Activated CD4-positive, alpha-beta T cell treated with anti-CD3 and anti-CD28 coated beads for 4 hours (primary cell): ENCODE data around the gene OR51D1.

ENCODE experiments used
- DNase-seq, 2 donors: peaks; one replicate each; pipeline ENCODE4 v3.0.0-alpha.2; 2020

The OR51D1 gene, protein sequence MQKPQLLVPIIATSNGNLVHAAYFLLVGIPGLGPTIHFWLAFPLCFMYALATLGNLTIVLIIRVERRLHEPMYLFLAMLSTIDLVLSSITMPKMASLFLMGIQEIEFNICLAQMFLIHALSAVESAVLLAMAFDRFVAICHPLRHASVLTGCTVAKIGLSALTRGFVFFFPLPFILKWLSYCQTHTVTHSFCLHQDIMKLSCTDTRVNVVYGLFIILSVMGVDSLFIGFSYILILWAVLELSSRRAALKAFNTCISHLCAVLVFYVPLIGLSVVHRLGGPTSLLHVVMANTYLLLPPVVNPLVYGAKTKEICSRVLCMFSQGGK

DNA sequence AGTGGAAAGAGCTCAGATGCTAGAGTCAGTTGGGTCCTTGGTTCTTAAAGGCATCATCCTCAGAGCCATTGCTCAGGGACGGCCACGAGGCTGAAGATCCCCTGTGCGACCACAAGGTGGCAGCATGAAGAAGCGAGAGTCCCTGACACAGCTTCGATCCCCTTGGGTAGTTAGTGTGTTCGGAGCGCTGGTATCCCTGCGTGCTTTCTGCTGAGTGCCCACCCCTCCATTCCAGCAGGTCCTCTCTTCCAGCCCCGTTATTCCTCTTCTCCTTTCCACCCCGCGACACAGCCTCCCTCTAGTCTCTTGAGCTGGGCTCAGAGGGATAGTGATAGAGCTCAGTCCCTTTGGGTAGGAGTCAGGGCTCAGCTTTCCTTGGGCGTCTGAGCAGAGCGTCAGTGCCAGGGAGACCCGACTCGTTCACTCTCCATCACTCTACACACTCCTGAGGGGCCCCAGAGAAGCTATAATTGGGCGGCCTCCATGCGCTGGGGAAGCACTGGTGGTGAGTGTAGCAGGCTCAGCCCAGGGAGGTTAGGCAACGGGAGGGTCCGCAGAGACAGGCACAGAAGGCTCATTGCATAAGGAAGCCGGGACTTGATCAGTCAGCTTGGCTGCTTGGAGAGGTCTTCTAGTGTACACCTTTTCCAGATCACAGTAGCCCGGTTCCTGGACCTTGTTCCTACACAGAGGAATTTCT lies at the start of gene OR51D1:
OR51D1 (plus strand) TSS at position 516 of the 700 bp plus-strand sequence. CDS start 2,314 bp downstream, outside the sequence.
- peak; percentile 48 to 67 for DNase-seq

DNA sequence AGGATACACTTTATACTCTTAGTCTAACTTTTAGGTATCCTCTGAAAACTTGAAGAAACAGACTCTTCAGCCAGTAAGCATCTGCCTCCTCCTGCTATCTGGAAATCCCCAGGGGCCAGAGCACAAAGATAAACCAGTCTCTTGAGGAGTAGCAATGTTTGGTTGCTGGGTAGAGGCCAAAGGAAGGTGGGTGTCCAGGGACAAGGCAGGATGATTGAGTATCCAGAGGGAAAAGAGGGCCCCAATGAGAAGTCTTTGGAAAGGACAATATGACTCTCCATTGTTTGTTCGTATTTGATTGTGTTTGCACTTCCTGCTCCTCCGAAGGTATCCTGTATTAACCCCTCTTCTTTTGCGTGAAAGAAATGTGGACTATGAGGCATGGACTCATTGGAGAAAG lies 48.3 kb upstream of the OR51D1 start:
- no peak for DNase-seq

DNA sequence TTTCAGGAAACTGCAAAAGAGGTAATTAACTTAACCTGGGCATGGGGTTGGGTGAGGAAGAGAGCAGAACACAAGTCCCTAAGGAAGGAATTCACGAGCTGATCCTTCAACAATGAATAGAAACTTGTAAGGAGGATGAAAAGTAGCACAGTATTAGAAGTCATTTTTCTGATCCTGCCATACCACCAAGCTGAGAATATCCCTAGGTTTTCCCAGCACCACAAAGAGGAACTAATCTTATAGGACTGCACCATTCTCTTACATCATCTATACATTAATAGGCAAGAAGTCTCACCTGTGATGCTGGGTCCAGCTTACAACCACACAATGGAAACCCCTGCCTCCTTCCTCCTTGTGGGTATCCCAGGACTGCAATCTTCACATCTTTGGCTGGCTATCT lies 43.5 kb upstream of the OR51D1 start, which contains the start of gene OR52I1:
OR52I1 (plus strand) TSS at position 301 of the 400 bp plus-strand sequence; CDS start at position 301, 0 bp downstream.
- DNase-seq = no peak

DNA sequence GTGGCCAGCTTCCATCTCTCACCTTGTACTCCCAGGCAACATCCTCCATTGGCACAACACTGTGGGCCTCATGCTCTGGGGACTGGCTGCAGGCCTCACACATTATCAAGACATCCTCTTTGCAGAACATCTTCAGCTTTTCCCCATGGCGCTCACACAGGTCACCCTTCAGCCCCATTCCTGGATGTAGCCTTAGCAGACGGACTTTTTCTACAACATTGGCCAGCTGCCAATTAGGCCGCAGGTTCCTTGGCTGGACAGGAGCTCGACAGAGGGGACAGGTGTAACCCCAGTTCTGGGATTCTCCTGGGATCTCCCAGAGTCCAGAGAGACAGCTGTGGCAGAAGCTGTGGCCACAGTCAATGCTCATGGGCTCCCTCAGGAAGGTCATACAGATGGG lies 32.2 kb upstream of the OR51D1 start:
- DNase-seq = no peak

DNA sequence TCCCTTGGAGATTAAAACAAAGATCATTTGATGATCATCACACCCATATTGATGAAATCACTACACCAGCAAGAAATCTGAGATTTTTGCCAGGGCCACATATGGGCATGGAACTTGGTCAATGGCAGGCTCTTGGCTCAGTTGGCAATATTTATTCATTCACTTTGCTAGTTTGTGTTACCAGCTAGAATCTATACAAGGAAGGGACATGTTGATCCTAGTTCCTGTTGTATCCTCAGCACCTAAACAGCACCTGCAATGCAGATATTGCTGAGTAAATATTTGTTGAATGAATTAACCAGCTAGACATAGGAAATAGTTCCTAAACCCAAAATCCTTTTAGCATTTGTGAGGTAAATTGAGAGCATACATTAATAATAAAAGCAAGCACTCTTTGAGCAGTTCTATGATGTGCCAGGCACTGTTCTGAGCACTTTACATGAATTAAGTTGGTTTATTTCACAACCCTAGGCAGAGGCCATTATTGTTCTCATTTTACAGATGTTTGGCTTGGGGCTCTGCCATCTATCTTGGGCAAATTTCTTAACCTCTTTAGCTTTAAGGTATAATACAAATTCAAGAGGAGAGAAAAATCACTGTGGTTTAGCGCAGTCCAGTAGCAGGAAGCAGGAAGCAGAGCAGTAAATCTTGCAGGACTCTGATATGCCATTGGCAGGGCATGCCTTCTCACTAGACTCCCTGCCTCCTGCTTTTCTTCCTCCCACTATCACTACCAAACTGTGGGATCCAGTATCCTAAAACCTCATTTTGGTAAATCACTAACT lies 30.9 kb upstream of the OR51D1 start:
- DNase-seq = no peak

DNA sequence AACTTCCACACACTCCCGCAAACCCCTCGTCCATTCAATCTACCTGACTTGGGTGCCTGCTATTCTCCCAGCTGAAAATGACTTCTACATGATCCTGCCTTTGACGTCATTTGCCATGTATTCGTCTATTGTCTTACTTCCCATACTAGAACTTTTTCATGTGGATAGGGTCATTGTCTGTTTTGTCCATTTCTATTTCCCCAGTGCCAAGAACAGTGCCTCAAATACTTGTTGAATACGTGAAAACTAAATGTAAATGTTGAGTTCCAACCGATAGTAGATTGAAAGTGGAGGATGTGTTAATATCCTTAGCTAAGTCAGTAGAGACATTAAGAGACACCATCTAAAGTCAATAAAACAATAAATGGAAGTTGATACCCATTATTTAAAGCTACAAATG lies 30.2 kb upstream of the OR51D1 start:
- DNase-seq = no peak

DNA sequence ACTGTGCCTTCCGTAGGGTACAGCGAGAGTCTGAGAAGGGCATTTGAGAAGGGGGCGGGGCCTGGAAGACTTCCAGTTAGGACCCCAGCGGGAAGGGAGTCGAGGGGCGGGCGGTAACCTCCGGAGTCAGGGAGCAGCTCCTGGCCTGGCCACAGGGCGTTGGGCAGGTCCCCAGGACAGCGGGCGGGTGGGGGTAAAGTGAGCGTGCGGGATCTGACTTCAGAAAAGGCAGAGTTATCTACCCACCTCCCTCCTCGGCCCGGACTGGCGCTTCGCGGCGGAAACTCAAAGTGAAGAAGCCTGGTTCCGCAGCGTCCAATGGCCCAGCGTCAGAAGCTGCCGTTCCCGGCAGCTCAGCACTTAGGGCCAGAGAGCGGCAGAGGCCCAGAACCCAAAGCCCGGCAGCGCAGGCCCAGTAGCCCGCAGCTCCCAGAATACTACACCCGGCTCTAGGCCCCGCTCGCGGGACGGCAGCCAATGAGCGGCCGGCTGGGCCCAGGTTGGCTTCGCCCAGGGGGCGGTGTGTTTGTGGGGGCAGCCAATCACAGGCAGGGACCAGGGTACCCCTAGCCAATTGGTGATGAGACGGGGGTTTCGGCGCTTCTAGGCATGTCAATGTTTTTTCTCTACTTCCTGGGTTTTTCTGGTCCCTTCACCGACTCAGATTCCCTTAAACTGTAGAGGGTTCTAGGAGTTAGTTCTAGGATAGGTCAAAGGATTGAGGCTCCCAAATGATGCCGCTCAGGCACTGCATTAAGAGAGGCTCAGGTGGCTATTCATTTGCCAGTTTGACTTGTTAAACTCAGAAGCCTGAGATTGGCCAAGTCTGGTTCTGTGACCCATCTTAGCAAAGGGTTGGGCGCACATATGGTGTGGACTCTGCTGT lies 29.3 kb upstream of the OR51D1 start, which contains the start of gene TRIM68:
TRIM68 (minus strand) TSS at position 451 of the 886 bp plus-strand sequence. CDS start 2,727 bp downstream, outside the sequence.
- DNase-seq = peak; percentile 93 to 94

DNA sequence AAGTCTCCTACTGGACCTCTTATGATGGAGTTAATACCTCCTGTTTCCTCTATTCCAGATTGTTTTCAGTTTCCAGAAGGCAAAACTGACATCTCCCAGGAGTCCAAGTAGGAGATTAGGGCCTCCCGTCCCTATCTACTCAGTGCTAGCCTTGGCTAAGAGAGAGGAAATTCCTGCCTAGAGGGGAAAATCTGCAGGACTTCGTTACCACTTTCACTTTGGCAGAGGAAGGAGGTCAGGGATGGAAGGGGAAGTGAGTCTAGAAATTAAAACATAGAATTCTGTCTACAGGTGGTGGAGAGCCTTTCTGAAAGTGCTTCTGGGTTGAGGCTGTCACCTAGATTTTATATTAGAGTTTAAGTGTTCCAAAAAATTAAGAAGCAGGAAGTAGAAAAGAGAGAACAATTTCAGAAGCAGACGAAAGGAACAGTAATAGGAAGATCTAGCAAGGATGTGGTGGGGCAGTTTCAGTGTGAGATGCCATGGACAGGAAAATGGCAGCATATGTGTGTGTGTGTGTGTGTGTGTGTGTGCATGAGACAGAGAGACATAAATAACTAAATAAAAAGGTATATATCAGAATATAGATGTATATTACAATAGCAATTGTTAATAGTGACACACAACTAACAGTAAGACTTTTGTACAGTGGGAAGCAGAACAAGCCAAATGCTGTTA lies 26.9 kb upstream of the OR51D1 start:
- DNase-seq = no peak

DNA sequence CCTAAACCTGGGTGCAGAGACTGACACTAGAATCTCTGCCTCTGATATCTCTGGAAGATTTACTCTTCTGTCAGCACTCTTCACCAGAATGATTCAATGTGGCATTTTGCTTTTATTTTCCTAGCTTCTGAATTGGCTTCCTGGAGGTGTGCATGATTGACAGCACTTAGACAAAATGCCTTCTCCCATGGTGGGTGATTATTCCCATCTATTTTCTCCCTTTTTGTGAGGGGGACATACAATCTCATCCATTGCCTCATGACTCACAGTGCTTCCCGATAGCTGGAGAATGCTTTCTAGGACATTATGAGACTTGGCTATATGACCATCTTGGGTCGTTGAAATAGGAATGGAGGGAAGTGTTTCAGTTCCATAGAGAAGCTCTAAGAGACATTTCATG lies 25.3 kb upstream of the OR51D1 start:
- DNase-seq = no peak

DNA sequence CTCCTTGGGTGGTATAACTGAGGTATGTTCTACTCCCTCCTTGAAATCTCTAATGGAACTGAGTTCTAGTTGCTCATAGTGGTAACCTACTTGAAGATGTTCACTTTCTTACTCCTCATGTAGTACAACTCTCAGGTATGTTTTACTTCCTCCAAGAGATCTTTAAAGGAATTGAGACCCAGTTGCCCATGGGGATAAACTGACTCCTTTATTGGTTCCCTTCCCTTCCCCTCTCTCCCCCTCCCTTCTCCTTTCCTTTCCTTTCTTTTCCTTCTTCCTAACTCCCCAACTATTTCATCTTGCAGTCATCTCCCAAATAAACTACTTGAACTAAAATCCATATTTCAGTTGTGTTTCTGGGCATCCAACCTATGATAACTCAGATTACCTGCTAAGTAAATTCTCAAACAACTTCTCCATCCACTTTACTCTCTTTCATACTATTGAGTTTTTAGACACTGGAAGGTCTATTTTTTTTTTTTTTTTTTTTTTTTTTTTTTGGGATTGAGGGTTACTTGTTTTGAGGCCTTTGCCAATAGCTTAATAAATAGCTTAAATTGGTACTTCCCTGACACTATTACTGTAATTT lies 21.3 kb upstream of the OR51D1 start:
- DNase-seq = no peak

DNA sequence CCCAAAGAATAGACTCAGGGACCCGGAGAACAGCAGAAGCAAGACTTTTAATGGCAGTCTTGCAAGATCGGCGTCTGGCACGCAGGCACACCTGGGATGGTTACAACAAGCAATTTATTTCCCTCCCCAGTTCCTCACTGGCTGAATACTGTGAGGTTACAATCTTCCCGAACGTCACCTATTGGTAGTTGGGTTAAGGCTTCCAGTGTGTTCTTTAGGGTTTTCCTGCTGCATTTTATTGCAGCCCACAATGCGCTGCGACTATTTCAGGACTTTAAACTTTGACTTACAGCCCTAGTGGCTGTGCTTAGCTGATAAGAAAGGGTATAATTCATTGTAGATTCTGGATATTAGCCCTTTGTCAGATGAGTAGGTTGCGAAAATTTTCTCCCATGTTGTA lies 17.8 kb upstream of the OR51D1 start:
- DNase-seq = no peak

DNA sequence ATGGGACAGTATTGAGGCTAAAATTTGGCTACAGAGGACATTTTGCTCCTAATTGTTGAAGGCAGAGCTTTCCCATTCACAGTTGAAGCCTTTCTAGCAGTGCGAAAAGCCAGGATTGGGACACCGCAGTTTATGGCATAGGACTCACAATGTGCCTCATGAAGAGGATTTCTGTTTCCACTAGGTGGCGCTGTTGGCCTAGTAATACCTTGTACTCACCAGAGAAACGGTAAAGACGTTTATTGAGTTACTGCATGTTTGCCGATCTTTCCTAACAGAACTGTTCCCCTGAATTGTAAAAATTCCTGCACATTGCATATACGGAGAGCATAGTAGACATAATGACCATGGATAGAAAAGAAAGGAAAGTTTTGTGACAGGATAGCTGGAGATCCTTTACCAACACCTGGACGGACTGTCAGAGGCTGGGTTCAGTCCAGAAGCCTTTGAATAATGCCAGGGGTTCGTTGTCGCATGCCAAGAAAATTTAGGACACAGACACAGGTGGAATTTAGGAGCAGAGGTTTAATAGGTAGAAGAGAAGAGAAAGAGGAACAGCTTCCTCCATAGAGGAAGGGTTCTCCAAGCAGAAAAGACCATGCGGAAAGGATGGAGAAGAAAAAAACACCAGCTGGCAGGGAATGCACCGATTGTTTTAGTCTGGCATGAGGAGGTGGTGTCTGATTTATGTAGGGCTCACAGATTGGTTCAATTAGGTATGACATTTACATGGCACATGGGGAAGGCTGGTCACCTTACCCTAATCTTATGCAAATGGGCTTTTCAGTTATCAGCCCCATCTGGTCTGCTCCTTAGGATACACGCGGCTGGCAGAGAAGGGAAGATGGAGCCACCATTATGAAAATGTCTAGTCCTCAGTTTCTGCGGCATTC lies 10.8 kb upstream of the OR51D1 start:
- peak; percentile 14 to 29 for DNase-seq

DNA sequence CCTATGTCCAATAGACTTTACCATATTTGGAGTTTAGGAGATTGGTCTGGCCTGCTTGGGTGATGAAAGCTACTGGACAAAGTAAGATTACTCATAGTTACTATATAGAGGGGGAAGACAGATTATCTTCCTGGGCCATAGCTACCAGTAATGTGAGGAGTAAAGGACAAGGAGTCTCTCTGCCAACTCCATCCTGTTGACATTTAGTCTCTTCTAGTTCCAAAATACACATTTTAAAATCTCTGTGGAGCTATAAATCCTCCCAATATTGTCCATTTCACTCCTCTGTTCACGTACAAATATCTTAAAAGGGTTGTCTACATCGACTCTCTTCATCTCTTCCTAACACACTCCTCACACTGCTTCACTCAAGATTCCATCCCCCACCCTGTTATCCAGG lies 1.1 kb upstream of the OR51D1 start:
- no peak for DNase-seq

DNA sequence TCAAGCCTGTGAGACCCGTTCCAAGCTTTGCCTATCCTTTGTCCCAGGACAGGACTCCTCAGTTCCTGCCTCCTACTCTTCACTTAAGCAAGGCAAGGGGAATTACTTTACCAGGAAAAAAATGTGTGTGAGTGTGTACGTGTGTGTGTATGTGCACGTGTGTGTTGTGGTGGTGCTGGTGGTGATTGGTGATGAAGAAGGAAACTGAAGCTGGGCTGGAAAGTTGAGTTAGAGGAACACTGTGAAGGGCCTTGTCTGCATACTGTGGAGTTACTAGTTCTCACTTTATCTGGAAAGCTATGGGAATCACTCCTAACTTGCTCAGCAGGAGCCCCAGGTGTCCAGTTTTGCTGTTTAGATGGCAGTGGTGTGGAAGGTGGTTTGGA lies 378 bp downstream of the OR51D1 start:
- DNase-seq = no peak

DNA sequence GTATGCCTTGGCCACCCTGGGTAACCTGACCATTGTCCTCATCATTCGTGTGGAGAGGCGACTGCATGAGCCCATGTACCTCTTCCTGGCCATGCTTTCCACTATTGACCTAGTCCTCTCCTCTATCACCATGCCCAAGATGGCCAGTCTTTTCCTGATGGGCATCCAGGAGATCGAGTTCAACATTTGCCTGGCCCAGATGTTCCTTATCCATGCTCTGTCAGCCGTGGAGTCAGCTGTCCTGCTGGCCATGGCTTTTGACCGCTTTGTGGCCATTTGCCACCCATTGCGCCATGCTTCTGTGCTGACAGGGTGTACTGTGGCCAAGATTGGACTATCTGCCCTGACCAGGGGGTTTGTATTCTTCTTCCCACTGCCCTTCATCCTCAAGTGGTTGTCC lies 2.7 kb downstream of the OR51D1 start:
- DNase-seq = no peak

DNA sequence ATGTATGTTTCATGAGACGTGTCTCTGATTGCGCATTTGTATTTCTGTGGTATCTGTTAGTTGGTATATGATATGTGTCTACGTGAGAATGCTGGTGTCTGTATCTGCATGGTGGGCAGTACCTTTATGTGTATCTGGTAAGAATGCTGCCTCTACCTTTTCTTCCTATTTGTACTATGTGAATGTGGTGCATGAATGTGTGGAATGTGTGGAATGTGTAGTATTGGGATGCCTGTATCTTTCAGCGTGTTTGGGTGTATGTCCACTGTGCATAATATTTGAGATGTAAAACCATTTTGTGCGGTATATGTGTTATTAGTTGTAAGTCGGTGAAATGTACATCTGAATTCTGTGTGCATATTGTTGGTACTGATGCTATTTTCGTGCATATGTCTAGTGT lies 4.2 kb downstream of the OR51D1 start:
- DNase-seq = no peak

DNA sequence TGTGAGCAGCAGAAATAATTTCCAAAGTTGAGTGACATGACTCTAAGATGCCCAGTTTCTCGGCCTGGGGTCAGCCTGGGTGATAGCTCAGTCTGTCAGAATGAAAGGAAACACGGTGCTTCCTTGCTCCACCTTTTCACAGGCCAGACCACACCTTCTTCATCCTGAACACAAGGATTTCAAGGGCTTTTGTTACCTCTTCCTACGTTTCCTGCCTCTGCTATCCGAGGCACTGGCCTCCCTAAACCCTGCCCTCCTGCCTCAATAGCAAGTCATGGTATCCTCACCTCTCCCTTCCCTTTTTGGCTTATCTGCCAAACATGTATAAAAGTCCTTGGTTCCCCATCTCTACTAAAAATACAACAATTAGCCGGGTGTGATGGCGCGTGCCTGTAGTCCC lies 4.8 kb downstream of the OR51D1 start:
- no peak for DNase-seq

DNA sequence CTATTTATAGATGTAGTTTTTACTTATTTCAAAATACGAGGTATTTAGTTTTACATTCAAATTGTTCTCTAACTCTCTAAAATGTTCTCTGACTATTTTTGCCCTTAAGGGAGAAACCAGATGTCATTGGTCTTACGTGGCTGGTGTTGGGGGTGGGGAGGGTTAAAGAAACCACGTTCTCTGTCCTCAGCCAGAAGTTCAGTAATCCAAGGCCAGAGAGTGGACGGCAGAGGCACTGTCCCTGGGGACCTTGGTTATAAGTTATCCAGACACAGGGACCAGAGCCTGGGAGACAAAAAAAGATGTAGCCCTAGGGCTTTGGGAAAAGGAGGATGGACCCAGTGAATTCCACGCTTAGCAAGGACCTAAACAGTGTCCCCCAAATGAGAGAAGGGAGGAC lies 5.8 kb downstream of the OR51D1 start:
- DNase-seq = no peak

DNA sequence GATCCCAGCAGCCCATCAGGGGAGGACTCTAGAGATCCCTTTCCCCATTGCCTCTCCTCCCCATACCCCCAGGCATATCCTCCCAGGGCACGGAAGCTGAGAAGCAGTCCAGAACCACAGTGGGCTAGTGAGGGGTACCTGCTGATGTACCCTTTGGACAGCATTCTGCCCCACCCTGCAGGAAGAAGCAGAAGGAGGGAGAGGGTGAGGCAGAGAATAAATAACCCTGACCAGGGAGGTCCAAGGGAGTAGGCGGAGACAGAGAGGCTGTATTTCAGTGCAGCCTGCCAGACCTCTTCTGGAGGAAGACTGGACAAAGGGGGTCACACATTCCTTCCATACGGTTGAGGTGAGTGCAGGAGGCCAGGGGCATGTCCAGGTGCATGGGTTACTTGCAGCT lies 6.4 kb downstream of the OR51D1 start, which contains the start of gene OR51E1:
OR51E1 (plus strand) TSS at position 301 of the 400 bp plus-strand sequence. CDS start 8,545 bp downstream, outside the sequence.
- DNase-seq = no peak

DNA sequence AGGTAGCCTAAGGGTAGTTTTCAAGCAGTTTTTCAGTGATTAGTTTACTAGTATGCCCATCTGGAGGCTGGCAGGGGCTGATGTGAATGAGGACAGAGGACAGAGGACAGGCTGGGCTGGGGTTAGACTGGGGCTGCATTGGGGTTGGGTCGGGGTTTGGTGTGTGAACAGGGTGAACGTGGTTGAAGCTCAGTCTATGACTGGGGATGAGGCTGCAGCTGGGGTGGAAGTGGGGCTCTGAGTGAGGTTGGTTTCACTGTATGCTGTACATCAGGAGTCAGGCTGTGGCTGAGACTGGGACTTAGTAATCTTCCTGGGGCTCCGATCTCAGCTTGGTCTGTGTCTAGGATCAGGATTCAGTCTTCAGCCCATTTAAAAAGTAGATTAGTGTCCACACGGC lies 7.0 kb downstream of the OR51D1 start:
- DNase-seq = no peak
